Subcutaneous adipose tissue (tissue), 4 donors: ENCODE data around the gene CTCFL. TPM values are rescaled to one million over a fixed set of nuclear protein-coding genes. Genes with fewer than 3 reads are reported as not detected.

Source experiments
- total RNA-seq, 4 donors: library from RNA; depleted of rRNA; stranded (reverse); fragments of >200 nt; gene quantifications; one replicate each; pipeline ENCODE4 v1.1.0, GENCODE V29; 2016
- TF ChIP-seq, protein P1 (sequence below): fragments of 450-650 bp; IDR thresholded peaks from one replicate; pipeline ENCODE4 v1.5.1; 2016; ENCODE audit warnings: low read depth, mild to moderate bottlenecking, control low read depth, antibody characterized with exemption, moderate library complexity

Gene CTCFL
- total RNA-seq, 4 donors from 2014 or later: 0.17 TPM; not detected in 3

DNA sequence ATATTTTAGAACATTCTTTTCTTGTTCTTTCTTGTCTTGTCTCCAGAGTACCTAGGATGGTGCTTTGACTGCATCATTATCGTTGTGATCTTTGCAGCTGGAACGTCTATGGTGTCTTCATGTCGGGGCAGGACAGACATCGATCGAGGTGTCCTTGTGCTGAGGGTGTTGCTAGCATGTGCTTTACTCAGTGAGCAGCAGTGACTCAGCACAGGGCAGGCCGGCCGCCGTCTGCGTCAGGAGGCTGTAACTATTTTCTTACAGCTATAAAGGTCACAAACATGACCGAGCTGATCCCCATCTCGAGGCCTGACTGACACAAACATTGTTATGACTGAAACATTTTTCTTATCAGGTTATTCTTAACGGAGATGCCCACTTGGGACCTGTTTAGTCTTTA is 14.9 kb upstream of the CTCFL start:
- TF ChIP-seq, protein P1, sequence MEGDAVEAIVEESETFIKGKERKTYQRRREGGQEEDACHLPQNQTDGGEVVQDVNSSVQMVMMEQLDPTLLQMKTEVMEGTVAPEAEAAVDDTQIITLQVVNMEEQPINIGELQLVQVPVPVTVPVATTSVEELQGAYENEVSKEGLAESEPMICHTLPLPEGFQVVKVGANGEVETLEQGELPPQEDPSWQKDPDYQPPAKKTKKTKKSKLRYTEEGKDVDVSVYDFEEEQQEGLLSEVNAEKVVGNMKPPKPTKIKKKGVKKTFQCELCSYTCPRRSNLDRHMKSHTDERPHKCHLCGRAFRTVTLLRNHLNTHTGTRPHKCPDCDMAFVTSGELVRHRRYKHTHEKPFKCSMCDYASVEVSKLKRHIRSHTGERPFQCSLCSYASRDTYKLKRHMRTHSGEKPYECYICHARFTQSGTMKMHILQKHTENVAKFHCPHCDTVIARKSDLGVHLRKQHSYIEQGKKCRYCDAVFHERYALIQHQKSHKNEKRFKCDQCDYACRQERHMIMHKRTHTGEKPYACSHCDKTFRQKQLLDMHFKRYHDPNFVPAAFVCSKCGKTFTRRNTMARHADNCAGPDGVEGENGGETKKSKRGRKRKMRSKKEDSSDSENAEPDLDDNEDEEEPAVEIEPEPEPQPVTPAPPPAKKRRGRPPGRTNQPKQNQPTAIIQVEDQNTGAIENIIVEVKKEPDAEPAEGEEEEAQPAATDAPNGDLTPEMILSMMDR: no peak

DNA sequence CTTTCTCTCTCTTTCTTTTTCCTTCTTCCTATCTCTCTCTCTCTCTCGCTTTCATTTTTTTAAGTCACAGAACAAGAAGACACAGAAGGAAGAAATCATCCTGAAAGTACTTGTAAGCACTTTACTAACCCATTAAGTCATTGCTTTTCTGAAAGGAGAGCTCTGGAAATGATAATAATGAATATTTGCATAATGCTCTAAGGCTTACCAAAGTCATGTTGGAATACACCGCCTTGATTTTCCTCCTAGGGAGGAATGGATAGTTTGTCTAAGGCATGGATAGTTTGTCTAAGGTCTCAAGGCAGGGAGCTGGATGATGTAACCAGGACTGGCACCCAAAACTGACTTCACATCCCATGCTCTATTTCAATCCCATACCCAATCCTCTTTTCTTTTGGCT is 12.9 kb upstream of the CTCFL start:
- TF ChIP-seq, protein P1: no peak

DNA sequence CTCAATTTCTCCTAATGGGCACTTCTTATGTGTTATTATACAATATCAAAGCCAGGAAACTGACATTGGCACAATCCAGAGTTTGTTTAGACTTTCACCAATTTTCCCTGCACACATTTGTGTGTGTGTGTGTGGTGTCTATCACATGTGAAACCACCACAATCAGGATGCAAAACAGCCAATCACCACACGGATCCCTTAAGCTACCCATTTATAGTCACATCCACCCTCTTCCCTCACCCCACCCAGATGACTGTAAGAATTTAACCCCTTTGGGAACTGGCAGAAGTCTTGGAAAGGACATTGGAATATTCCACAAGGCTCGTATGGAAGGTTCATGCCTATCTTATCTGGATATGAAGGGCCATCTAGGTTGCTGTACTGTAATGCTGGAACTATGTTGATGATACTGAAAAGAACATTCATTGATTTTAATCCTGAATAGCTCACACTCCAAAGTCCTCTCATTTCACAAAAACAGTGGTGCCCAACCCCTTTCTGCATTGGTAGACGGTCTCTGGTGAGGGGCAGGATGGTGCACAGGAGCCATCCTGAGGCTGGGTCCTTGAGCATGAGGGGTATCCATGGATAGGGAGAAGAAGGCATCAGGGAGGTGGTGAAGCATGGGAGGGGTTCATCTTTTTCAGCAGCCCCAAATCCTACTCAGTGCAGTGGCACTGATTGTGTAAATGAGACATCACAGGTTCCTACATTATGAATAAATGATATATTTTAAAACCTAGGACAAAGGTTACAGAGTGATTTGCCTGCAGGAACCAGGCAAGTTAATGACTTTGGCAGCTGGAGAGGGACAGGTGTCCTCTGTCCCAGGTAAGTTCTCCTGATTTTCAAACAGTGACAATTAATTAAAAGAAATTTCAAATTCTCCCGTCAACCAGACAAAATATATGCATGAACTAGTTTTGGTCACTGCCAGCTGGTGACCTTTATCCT is 12.1 kb upstream of the CTCFL start:
- TF ChIP-seq, protein P1: no peak

DNA sequence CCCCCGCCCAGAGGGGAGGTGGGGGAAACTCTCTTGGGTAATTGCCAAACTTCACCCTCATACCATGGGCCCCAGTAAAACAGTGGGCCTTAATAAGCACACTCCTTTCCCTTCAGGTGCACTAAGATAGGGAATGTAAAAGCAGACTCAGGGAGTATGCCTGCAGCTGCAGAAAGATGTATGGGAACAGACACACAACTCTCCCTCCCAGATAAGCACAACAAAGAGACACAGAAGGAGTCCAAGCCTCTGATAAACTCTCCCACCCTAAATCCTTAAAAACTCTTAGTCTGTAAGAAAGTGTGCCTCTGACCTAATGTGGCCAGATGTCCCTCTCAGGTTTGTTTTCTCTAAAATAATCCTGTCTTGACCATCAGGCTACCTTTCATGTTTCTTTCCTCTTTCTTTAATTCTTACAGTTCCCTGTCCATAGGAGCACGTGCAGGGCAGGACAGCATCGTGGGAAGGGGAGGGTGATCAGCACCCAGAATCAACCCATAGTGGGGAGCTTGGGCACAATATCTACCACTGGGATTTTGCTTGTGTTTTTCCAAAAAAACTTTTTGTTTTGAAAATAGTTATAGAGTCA is 11.3 kb upstream of the CTCFL start:
- TF ChIP-seq, protein P1: no peak

DNA sequence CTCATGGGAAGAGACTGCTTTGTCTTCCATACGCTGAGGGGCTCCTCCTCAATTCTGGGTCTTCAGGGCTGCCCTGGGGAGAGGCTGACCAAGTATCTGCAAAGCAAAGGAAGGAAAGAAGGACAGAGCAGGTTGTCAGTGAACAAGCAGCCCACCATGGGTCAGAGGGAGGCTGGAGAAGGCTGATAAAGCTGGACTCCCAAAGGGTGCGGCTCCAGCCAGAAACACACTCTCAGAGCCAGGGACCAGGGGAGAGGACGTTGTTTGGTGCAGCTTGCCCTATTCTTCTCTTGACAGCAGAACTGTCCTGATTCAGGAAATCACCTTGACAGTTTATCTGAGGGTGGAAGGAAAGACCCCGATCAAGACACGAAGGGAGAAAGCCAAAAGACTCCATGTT is 10.4 kb upstream of the CTCFL start:
- TF ChIP-seq, protein P1: no peak

DNA sequence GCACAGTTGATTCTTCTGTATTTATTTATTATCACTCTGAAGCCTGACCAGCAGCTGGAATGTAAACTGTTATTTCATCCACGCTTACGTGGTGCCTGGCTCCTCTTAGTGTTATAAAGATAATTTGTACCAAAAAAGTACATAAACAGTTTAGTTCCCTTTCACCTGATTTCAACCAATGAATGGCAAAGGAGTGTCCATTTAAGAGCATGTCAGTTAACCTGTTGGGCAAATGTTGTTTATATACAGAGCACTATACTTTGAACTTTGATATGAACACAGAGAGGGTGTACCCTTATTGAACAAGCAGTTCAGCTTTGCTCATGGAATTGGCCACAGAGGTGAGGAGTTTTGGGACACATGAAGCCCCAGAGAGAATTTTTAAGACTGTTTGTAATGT is 7.2 kb upstream of the CTCFL start:
- TF ChIP-seq, protein P1: no peak

DNA sequence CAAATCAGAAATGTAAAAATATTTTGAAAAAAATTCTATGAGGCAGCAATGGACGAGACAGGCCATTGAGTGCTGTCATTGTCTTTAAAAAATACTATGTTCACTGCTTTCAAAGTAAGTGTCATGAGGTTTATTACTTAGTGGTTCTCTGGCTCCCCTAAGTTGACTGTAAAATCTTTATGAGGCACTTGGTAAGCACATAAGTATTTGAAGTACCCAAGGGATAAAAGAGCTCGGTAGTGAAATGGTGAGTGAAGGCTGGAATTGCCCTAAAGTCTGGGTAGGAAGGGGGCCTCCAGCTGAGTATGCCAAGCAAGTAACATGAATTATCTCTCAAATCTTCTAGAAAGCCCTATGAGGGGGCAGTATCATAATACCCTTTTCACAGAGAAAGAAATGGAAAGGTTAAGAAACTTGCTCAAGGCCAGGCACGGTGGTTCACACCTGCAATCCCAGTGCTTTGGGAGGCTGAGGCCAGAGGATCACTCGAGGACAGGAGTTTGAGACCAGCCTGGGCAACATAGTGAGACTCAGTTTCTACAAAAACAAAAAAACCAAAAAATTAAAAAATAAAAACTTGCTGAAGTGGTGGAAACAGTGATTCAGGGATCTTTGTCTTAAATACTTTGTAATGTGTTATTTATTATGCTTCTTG is 5.5 kb upstream of the CTCFL start:
- TF ChIP-seq, protein P1: no peak
